ENCODE measurements around the gene SYCE3.

- TF ChIP-seq CTCF (conservative IDR thresholded peaks at IDR 0.05 in 1 of 2, IDR thresholded peaks at IDR 0.05 in 1 of 2; ENCODE audit: extremely low read depth in 1 of 2, insufficient read depth in 1 of 2, low read depth in 1 of 2, low read length in 2 of 2) = no peak
- TF ChIP-seq EZH2 (IDR thresholded peaks at IDR 0.05; ENCODE audit: borderline replicate concordance, low read length) = no peak
These were observed 15.5 kb upstream of the SYCE3 start, which contains the start of gene CPT1B for GRCh38 chr22:50577987-50578775.

Data from mammary epithelial cell (primary cell).